Measurements from ENCODE around the gene SPSB3. TPM values are rescaled to one million over a fixed set of nuclear protein-coding genes. Genes with fewer than 3 reads are reported as not detected.
A peak's percentile ranks its signal among the peaks of the same experiment; 100 is the strongest.

The SPSB3 gene
- polyA plus RNA-seq, 2 donors, result 69.1 to 126 TPM

DNA sequence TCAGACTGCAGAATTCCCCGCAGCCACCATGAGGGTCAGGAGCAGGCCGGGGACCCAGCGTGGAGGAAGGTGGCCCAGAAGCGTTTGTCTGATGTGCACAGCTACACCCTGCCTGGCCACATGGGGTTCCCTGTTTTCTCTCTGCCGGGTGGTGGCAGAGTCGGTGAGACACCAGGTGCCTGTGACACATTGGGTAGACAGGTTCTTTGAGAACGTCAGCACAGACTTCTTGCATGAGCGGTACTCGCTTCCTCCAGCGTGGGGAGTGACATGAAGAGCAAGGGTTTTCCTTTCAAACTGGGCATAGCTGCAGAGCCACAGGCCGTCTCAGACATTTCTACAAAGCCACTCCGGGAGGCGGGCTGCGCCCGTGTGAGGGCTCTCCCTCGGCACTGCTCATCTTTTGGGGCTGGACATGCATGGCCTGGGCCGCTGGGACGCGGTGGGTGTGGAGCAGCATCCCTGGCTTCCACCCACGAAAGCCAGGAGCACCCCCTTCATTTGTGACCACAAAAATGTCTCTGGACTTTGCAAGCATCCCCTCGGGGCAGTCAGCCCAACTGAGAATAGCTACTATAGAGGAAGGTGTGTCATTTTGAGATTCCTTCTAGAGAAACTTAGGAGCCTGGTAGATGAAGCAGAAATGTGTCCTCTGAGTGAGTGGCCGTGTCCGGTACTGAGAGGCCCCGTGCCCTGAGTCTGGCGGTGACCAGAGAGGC is 37.0 kb downstream of the SPSB3 start:
- H3K4me1 ChIP-seq (ENCODE audit: control insufficient read depth in 2 of 2, insufficient read depth in 2 of 2, low read length in 1 of 2), result peaks cover 0 to 2% of the 10 kb centered on the region in 2 donors
- H3K36me3 ChIP-seq (ENCODE audit: control insufficient read depth in 2 of 2, insufficient read depth in 2 of 2, low read length in 1 of 2), result peaks cover 11 to 64% of the 10 kb centered on the region in 2 donors
- no peaks in the 10 kb centered on the region for H3K9me3 ChIP-seq (ENCODE audit: control insufficient read depth in 2 of 2, insufficient read depth in 1 of 2, low read depth in 1 of 2, low read length in 1 of 2)
- 88 to 89% methylated on average over 25 of the region's 25 CpGs for WGBS, 2 donors
- no peaks in the 10 kb centered on the region for H3K27me3 ChIP-seq (ENCODE audit: control insufficient read depth in 1 of 2, insufficient read depth in 2 of 2, low read length in 2 of 2)
- no peak overlapping the region for H3K27ac ChIP-seq (ENCODE audit: low read depth in 2 of 2, low read length in 1 of 2)
- no peak overlapping the region for H3K4me3 ChIP-seq (ENCODE audit: low read depth in 1 of 2, low read length in 2 of 2)

DNA sequence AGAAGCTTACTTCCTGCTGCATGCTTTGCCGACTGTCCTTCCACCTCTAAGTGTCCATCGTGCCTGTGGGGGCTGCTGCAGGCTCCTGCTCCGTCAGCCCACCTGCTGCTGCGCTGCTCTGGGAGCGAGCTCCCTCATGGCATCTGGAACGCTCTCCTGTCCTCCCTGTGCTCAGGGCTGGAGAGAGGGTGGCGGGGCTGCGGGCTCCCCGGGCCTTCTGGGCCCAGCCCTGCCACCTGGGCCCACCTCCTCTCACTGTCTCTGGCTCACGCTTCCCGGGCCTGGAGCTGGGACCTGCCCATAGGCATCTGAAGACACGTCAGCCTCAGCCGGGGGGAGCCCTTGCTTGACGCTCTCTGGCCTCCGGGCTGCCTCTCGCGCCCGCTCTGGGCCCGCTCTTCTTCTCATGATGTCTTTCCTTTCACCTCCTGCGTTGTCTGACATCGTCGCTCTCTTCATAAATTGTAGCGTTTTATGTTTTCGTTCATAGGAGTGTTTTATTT is 38.0 kb downstream of the SPSB3 start:
- no peak overlapping the region for H3K4me3 ChIP-seq (ENCODE audit: low read depth in 1 of 2, low read length in 2 of 2)
- peaks cover 0 to 2% of the 10 kb centered on the region in 2 donors for H3K9me3 ChIP-seq (ENCODE audit: control insufficient read depth in 2 of 2, insufficient read depth in 1 of 2, low read depth in 1 of 2, low read length in 1 of 2)
- WGBS, 2 donors, result 89% methylated on average over 24 of the region's 24 CpGs
- no peaks in the 10 kb centered on the region for H3K27me3 ChIP-seq (ENCODE audit: control insufficient read depth in 1 of 2, insufficient read depth in 2 of 2, low read length in 2 of 2)
- no peak overlapping the region for H3K27ac ChIP-seq (ENCODE audit: low read depth in 2 of 2, low read length in 1 of 2)
- peaks cover 0 to 5% of the 10 kb centered on the region in 2 donors for H3K4me1 ChIP-seq (ENCODE audit: control insufficient read depth in 2 of 2, insufficient read depth in 2 of 2, low read length in 1 of 2)
- peaks cover 11 to 61% of the 10 kb centered on the region in 2 donors for H3K36me3 ChIP-seq (ENCODE audit: control insufficient read depth in 2 of 2, insufficient read depth in 2 of 2, low read length in 1 of 2)

DNA sequence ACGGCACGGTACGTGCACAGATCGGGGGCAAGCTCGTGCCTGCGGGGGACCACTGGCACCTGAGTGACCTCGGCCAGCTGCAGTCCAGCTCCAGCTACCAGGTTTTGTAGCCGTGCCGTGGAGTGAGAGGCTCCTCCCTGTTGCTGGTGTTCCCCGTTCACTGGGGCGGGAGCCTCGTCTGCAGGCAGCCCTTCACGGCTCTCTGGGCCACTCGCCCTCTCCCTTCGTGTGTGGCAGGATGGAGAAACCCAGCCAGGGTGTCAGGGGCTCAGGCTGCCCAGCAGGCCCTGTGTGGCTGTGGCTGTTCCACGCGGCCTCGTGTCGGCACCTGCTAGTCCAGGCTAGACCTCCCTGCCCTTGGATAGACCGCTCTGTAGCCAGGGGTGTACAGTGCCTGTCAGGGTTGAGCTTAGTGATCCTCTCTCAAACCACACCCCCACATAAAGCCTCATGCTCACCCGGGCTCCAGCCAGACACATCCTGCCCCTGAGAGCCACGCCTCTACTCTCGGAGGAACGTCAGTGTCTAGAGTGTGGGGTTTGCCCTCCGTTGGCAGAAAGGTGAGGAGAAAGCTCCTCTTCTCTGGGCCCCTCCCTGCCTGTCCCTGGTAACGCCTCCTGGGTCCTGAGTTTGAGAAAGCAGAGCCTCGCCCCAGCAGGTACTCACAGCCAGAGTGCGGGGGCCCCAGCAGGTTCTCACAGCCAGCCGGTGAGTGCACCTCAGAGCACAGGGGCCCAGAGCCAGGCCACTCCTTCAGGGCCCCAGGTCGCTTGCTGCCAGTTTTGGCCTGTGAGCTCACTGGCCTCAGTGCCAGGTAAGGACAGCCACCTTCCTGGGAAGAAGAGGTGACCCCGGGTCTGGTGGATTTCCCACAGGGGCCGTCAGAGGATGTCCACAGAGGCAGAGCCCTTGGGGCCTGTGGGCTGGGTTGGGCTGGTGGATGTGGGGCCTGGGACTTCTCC is 38.7 kb downstream of the SPSB3 start:
- Histone ChIP-seq H3K27ac (ENCODE audit: low read depth in 2 of 2, low read length in 1 of 2) (peak overlapping the region in 1 of 2 donors; percentile 34), H3K27me3 (ENCODE audit: control insufficient read depth in 1 of 2, insufficient read depth in 2 of 2, low read length in 2 of 2) (no peaks in the 10 kb centered on the region), H3K4me1 (ENCODE audit: control insufficient read depth in 2 of 2, insufficient read depth in 2 of 2, low read length in 1 of 2) (peaks cover 0 to 8% of the 10 kb centered on the region in 2 donors), H3K9me3 (ENCODE audit: control insufficient read depth in 2 of 2, insufficient read depth in 1 of 2, low read depth in 1 of 2, low read length in 1 of 2) (peaks cover 0 to 2% of the 10 kb centered on the region in 2 donors), H3K4me3 (ENCODE audit: low read depth in 1 of 2, low read length in 2 of 2) (peak overlapping the region in 1 of 2 donors; percentile 0), H3K36me3 (ENCODE audit: control insufficient read depth in 2 of 2, insufficient read depth in 2 of 2, low read length in 1 of 2) (peaks cover 9 to 57% of the 10 kb centered on the region in 2 donors)
- 83 to 84% methylated on average over 32 of the region's 32 CpGs for WGBS, 2 donors

DNA sequence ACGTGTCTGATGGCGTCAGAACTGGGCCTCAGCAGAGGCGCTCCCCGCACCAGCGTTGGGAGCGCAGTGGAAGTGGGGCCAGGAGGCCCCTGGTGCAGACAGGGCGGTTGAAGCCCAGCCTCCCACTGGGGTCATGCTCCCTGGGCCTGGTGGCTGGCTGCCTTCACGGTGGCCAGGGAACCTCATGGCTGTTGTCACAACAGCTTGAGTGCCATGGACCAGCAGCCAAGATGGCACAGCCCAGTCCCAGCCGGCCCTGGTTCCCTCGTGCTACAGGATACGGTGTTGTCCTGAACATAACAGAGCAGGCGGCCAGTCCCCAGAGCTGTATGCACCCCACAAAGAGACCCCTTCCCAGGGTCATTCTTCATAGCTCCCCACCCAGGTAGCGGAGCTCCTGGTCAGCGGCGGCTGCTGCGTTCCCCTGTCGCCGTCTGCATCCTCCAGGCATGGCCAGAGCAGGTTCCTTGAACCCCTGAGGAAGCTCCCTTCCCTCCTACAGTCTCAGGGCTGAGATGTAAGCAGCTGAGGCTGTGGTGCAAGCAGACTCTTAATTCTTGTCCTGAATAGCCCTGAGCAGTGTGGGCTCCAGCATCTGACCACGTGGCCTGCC is 40.7 kb downstream of the SPSB3 start:
- no peak overlapping the region for H3K27ac ChIP-seq (ENCODE audit: low read depth in 2 of 2, low read length in 1 of 2)
- H3K9me3 ChIP-seq (ENCODE audit: control insufficient read depth in 2 of 2, insufficient read depth in 1 of 2, low read depth in 1 of 2, low read length in 1 of 2), result peaks cover 0 to 2% of the 10 kb centered on the region in 2 donors
- peaks cover 0 to 8% of the 10 kb centered on the region in 2 donors for H3K4me1 ChIP-seq (ENCODE audit: control insufficient read depth in 2 of 2, insufficient read depth in 2 of 2, low read length in 1 of 2)
- H3K36me3 ChIP-seq (ENCODE audit: control insufficient read depth in 2 of 2, insufficient read depth in 2 of 2, low read length in 1 of 2), result peaks cover 0 to 38% of the 10 kb centered on the region in 2 donors
- 93 to 97% methylated on average over 19 of the region's 19 CpGs for WGBS, 2 donors
- H3K4me3 ChIP-seq (ENCODE audit: low read depth in 1 of 2, low read length in 2 of 2), result no peak overlapping the region
- H3K27me3 ChIP-seq (ENCODE audit: control insufficient read depth in 1 of 2, insufficient read depth in 2 of 2, low read length in 2 of 2), result no peaks in the 10 kb centered on the region

DNA sequence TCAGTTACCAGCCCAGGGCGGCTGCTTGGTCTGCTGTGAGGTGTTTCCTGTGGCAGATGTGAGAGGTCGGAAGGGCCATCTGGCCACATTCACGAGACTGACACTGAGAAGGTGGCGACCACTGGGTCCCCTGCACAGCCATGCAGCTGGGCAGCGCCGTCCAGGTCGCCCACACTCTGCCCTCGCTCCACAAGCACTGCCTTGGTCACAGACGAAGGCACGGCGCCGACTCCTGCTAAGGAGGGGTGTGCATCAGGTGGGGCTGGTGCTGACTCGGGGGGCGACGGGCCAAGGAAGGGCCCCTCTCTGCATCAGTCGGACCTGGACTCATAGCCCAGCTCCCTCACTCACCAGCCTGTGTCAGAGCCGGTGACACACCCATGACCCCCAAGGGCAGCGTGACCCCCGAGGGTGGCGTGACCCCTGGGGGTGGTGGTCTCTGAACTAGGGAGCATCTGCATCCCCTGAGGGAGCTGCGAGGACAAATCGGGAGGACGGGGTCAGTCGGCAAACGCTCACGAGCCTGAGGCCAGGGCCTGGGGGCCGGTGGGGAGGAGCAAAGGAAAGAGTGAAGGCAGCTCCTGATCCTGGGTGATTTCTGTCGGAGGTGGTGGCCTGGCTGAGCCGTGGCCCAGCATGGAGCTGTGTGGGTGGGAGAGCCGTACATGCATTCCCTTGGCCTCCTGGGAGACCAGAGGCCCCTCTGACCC is 41.4 kb downstream of the SPSB3 start:
- Histone ChIP-seq H3K27ac (ENCODE audit: low read depth in 2 of 2, low read length in 1 of 2) (no peak overlapping the region), H3K9me3 (ENCODE audit: control insufficient read depth in 2 of 2, insufficient read depth in 1 of 2, low read depth in 1 of 2, low read length in 1 of 2) (peaks cover 0 to 2% of the 10 kb centered on the region in 2 donors), H3K4me1 (ENCODE audit: control insufficient read depth in 2 of 2, insufficient read depth in 2 of 2, low read length in 1 of 2) (peaks cover 0 to 8% of the 10 kb centered on the region in 2 donors), H3K4me3 (ENCODE audit: low read depth in 1 of 2, low read length in 2 of 2) (no peak overlapping the region), H3K36me3 (ENCODE audit: control insufficient read depth in 2 of 2, insufficient read depth in 2 of 2, low read length in 1 of 2) (peaks cover 0 to 38% of the 10 kb centered on the region in 2 donors), H3K27me3 (ENCODE audit: control insufficient read depth in 1 of 2, insufficient read depth in 2 of 2, low read length in 2 of 2) (no peaks in the 10 kb centered on the region)
- 92 to 94% methylated on average over 30 of the region's 30 CpGs for WGBS, 2 donors

DNA sequence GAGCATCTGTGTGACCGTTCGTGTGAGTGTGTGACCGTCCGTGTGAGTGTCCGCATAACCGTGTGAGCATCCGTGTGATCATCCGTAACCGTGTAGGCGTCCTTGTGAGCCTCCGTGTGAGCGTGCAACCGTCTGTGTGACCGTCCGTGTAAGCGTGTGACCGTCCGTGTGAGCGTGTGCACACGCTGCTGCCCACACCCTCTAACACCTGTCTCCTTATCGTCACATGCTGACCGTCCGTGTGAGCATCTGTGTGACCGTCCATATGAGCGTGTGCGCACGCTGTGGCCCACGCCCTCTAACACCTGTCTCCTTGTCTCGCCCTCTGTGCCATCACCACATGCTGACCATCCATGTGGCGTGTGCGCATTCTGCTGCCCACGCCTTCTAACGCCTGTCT is 42.1 kb downstream of the SPSB3 start:
- Histone ChIP-seq H3K4me3 (ENCODE audit: low read depth in 1 of 2, low read length in 2 of 2) (no peak overlapping the region), H3K4me1 (ENCODE audit: control insufficient read depth in 2 of 2, insufficient read depth in 2 of 2, low read length in 1 of 2) (peaks cover 0 to 8% of the 10 kb centered on the region in 2 donors), H3K9me3 (ENCODE audit: control insufficient read depth in 2 of 2, insufficient read depth in 1 of 2, low read depth in 1 of 2, low read length in 1 of 2) (peaks cover 0 to 6% of the 10 kb centered on the region in 2 donors), H3K36me3 (ENCODE audit: control insufficient read depth in 2 of 2, insufficient read depth in 2 of 2, low read length in 1 of 2) (peaks cover 0 to 36% of the 10 kb centered on the region in 2 donors), H3K27ac (ENCODE audit: low read depth in 2 of 2, low read length in 1 of 2) (no peak overlapping the region), H3K27me3 (ENCODE audit: control insufficient read depth in 1 of 2, insufficient read depth in 2 of 2, low read length in 2 of 2) (no peaks in the 10 kb centered on the region)
- 97 to 98% methylated on average over 33 of the region's 33 CpGs for WGBS, 2 donors

DNA sequence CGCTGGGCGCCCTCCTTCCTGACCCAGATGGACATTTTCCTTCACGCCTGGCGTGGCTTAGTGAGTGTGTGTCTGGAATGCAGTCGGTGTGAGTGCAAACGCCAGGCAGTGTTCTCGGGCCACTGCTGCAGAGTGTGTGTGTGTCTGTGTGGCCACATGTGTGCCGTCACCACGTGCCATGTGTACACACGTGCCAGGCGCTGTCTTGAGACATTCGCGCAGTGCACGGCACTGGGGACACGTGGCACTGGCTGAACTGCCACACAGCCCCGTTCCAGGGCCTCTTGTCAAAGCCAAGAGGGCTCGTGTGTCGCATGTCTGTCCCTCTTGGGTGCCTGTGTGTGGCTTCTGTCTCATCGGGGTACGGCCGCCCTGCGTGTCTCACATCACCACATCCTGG is 47.6 kb downstream of the SPSB3 start:
- Histone ChIP-seq H3K4me3 (ENCODE audit: low read depth in 1 of 2, low read length in 2 of 2) (no peak overlapping the region), H3K9me3 (ENCODE audit: control insufficient read depth in 2 of 2, insufficient read depth in 1 of 2, low read depth in 1 of 2, low read length in 1 of 2) (peaks cover 0 to 5% of the 10 kb centered on the region in 2 donors), H3K36me3 (ENCODE audit: control insufficient read depth in 2 of 2, insufficient read depth in 2 of 2, low read length in 1 of 2) (peaks cover 0 to 30% of the 10 kb centered on the region in 2 donors), H3K27me3 (ENCODE audit: control insufficient read depth in 1 of 2, insufficient read depth in 2 of 2, low read length in 2 of 2) (no peaks in the 10 kb centered on the region), H3K4me1 (ENCODE audit: control insufficient read depth in 2 of 2, insufficient read depth in 2 of 2, low read length in 1 of 2) (peaks cover 0 to 4% of the 10 kb centered on the region in 2 donors), H3K27ac (ENCODE audit: low read depth in 2 of 2, low read length in 1 of 2) (no peak overlapping the region)
- 97 to 98% methylated on average over 22 of the region's 22 CpGs for WGBS, 2 donors

DNA sequence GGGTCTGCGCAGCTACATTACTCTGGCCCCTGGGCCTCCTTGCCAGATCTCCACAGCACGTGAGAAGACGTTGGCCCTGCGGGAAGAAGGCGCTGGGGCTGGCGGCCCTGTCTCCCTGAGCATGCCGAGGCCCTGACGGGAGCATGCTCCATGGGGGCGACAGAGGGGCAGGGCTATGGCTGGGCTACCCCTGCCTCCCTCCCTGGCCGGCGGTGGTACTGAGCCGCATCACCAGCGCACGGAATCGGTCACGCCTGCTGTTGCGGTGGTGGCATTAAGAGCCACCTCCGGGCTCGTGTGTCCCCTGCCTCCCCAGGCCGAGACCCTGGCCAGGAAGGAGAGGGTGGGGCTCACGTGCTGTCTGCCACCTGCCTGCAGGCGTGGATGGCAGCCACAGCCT is 48.2 kb downstream of the SPSB3 start:
- no peak overlapping the region for H3K4me3 ChIP-seq (ENCODE audit: low read depth in 1 of 2, low read length in 2 of 2)
- WGBS, 2 donors, result 92 to 93% methylated on average over 21 to 22 of the region's 22 CpGs
- H3K4me1 ChIP-seq (ENCODE audit: control insufficient read depth in 2 of 2, insufficient read depth in 2 of 2, low read length in 1 of 2), result peaks cover 0 to under 1% of the 10 kb centered on the region in 2 donors
- H3K36me3 ChIP-seq (ENCODE audit: control insufficient read depth in 2 of 2, insufficient read depth in 2 of 2, low read length in 1 of 2), result peaks cover 3 to 35% of the 10 kb centered on the region in 2 donors
- no peaks in the 10 kb centered on the region for H3K27me3 ChIP-seq (ENCODE audit: control insufficient read depth in 1 of 2, insufficient read depth in 2 of 2, low read length in 2 of 2)
- H3K9me3 ChIP-seq (ENCODE audit: control insufficient read depth in 2 of 2, insufficient read depth in 1 of 2, low read depth in 1 of 2, low read length in 1 of 2), result peaks cover 0 to 5% of the 10 kb centered on the region in 2 donors
- no peak overlapping the region for H3K27ac ChIP-seq (ENCODE audit: low read depth in 2 of 2, low read length in 1 of 2)

Measured in esophagus (tissue), 2 donors.